GM18505 (cell line): ENCODE data around the gene CEBPG.

Experiments
- ATAC-seq: cut with Tn5 transposase; IDR thresholded peaks from one replicate; pipeline ENCODE4 v1.9.1; 2021; ENCODE audit not compliant: unreplicated experiment
- POLR2A ChIP-seq: IDR thresholded peaks from 4 replicates; pipeline ENCODE4 v1.6.1; 2011; ENCODE audit warnings: borderline replicate concordance; ENCODE audit not compliant: insufficient read depth, insufficient read length; ENCODE audit errors: extremely low read depth

CEBPG gene

GRCh38 chr19:33377586-33378475 lies 4.3 kb downstream of the CEBPG start:
- TF ChIP-seq POLR2A = no peak
- ATAC-seq = no peak

GRCh38 chr19:33379151-33379829 lies 5.8 kb downstream of the CEBPG start:
- no peak for TF ChIP-seq POLR2A
- ATAC-seq = no peak

- ATAC-seq = no peak
- TF ChIP-seq POLR2A = no peak
These were observed 7.6 kb downstream of the CEBPG start for GRCh38 chr19:33381101-33381500.

- ATAC-seq = no peak
- no peak for TF ChIP-seq POLR2A
These were observed 8.5 kb downstream of the CEBPG start for GRCh38 chr19:33382006-33382405.

- no peak for ATAC-seq
- no peak for TF ChIP-seq POLR2A
These were observed 9.5 kb downstream of the CEBPG start for GRCh38 chr19:33382982-33383381.

GRCh38 chr19:33383720-33384292 lies 10.3 kb downstream of the CEBPG start:
- no peak for ATAC-seq
- TF ChIP-seq POLR2A = no peak

- ATAC-seq = no peak
These were observed 11.5 kb downstream of the CEBPG start for GRCh38 chr19:33384983-33385382.

GRCh38 chr19:33385956-33386355 lies 12.4 kb downstream of the CEBPG start:
- no peak for TF ChIP-seq POLR2A

More at GRCh38 chr19:33384983-33385382, 11.5 kb downstream of the CEBPG start:
- no peak for TF ChIP-seq POLR2A

GRCh38 chr19:33386361-33386858 lies 12.9 kb downstream of the CEBPG start:
- no peak for ATAC-seq
- no peak for TF ChIP-seq POLR2A

More at GRCh38 chr19:33385956-33386355, 12.4 kb downstream of the CEBPG start:
- ATAC-seq = no peak

- TF ChIP-seq POLR2A = no peak
- no peak for ATAC-seq
These were observed 14.1 kb downstream of the CEBPG start for GRCh38 chr19:33387351-33388230.

GRCh38 chr19:33388231-33388724 lies 14.8 kb downstream of the CEBPG start:
- ATAC-seq = no peak
- no peak for TF ChIP-seq POLR2A

GRCh38 chr19:33388725-33389420 lies 15.4 kb downstream of the CEBPG start:
- no peak for ATAC-seq
- no peak for TF ChIP-seq POLR2A
